8988T (cell line): ENCODE results near the gene TSC2.

Experiments used
- DNase-seq: peaks from one replicate; pipeline ENCODE4 v3.0.0; 2011

Gene TSC2

GRCh38 chr16:2074071-2074470 is 26.3 kb downstream of the TSC2 start:
- DNase-seq: no peak

GRCh38 chr16:2075631-2076030 is 27.8 kb downstream of the TSC2 start:
- no peak for DNase-seq

- no peak for DNase-seq
Observed at GRCh38 chr16:2076072-2076865, 28.5 kb downstream of the TSC2 start.

- no peak for DNase-seq
Observed at GRCh38 chr16:2077016-2077415, 29.2 kb downstream of the TSC2 start.

- DNase-seq: no peak
Observed at GRCh38 chr16:2077696-2078095, 29.9 kb downstream of the TSC2 start.

GRCh38 chr16:2078096-2078495 is 30.3 kb downstream of the TSC2 start:
- DNase-seq: no peak

GRCh38 chr16:2078691-2079090 is 30.9 kb downstream of the TSC2 start:
- DNase-seq: no peak

GRCh38 chr16:2079311-2079800 is 31.6 kb downstream of the TSC2 start:
- no peak for DNase-seq

- DNase-seq: no peak
Observed at GRCh38 chr16:2079991-2080390, 32.2 kb downstream of the TSC2 start.

- no peak for DNase-seq
Observed at GRCh38 chr16:2081201-2082084, 33.7 kb downstream of the TSC2 start.

GRCh38 chr16:2082171-2082982 is 34.6 kb downstream of the TSC2 start:
- DNase-seq: no peak

GRCh38 chr16:2082983-2083364 is 35.2 kb downstream of the TSC2 start:
- DNase-seq: no peak

- no peak for DNase-seq
Observed at GRCh38 chr16:2083409-2083808, 35.6 kb downstream of the TSC2 start.

- DNase-seq: no peak
Observed at GRCh38 chr16:2083876-2084780, 36.3 kb downstream of the TSC2 start.

GRCh38 chr16:2084895-2085625 is 37.3 kb downstream of the TSC2 start:
- DNase-seq: no peak

GRCh38 chr16:2085669-2086068 is 37.9 kb downstream of the TSC2 start:
- DNase-seq: no peak

- no peak for DNase-seq
Observed at GRCh38 chr16:2086106-2086742, 38.4 kb downstream of the TSC2 start.

GRCh38 chr16:2086812-2087747 is 39.3 kb downstream of the TSC2 start:
- DNase-seq: no peak
